ENCODE data around the gene INPP5D.

INPP5D gene

GRCh38 chr2:233218836-233219235 lies 158.7 kb downstream of the INPP5D start:
- DNase-seq: no peak

- no peak for DNase-seq
These were observed 159.7 kb downstream of the INPP5D start for GRCh38 chr2:233219848-233220247.

- no peak for DNase-seq
These were observed 161.4 kb downstream of the INPP5D start for GRCh38 chr2:233221378-233222063.

- DNase-seq: no peak
These were observed 163.1 kb downstream of the INPP5D start for GRCh38 chr2:233223059-233223894.

- no peak for DNase-seq
These were observed 165.3 kb downstream of the INPP5D start for GRCh38 chr2:233225230-233226068.

GRCh38 chr2:233226511-233227031 lies 166.4 kb downstream of the INPP5D start:
- DNase-seq: no peak

GRCh38 chr2:233227346-233227978 lies 167.3 kb downstream of the INPP5D start:
- no peak for DNase-seq

GRCh38 chr2:233228376-233228775 lies 168.2 kb downstream of the INPP5D start:
- no peak for DNase-seq

- no peak for DNase-seq
These were observed 173.6 kb downstream of the INPP5D start for GRCh38 chr2:233233618-233234230.

GRCh38 chr2:233234264-233234663 lies 174.1 kb downstream of the INPP5D start:
- no peak for DNase-seq

GRCh38 chr2:233234996-233235395 lies 174.9 kb downstream of the INPP5D start:
- no peak for DNase-seq

- no peak for DNase-seq
These were observed 175.8 kb downstream of the INPP5D start for GRCh38 chr2:233235977-233236376.

GRCh38 chr2:233236820-233237589 lies 176.9 kb downstream of the INPP5D start:
- DNase-seq: no peak

- DNase-seq: no peak
These were observed 180.8 kb downstream of the INPP5D start for GRCh38 chr2:233240897-233241296.

- DNase-seq: no peak
These were observed 181.7 kb downstream of the INPP5D start for GRCh38 chr2:233241803-233242202.

GRCh38 chr2:233242231-233242927 lies 182.2 kb downstream of the INPP5D start:
- DNase-seq: no peak

GRCh38 chr2:233243348-233243747 lies 183.2 kb downstream of the INPP5D start:
- DNase-seq: no peak

GRCh38 chr2:233244818-233245217 lies 184.7 kb downstream of the INPP5D start:
- no peak for DNase-seq

GRCh38 chr2:233245406-233245805 lies 185.3 kb downstream of the INPP5D start:
- no peak for DNase-seq

- no peak for DNase-seq
These were observed 187.0 kb downstream of the INPP5D start for GRCh38 chr2:233247116-233247515.

GRCh38 chr2:233247744-233248143 lies 187.6 kb downstream of the INPP5D start:
- no peak for DNase-seq

Measured in NCI-H2029 treated with DMSO at 0.1 percent for 48 hours (cell line).